Stimulated activated naive CD8-positive, alpha-beta T cell treated with anti-CD3 and anti-CD28 coated beads, Interleukin-15, Interleukin-2, amounts not matched to agents 100 ng/mL and 50 ng/mL, for 24 hours (primary cell): ENCODE results near the gene PI4KA.
"Not testable (repeated sequence)": the region's sequence is repeated elsewhere in the genome, so short reads cannot be mapped to it uniquely, and the experiment has no call there.

ENCODE experiments used
- H3K27ac Mint-ChIP-seq: one replicate; pipeline ENCODE4 v1.8.0; 2021; ENCODE audit warnings: mild to moderate bottlenecking, mixed read lengths
- H3K27me3 Mint-ChIP-seq: one replicate; pipeline ENCODE4 v1.8.0; 2021; ENCODE audit warnings: mixed read lengths
- H3K36me3 Mint-ChIP-seq: one replicate; pipeline ENCODE4 v1.8.0; 2021; ENCODE audit warnings: low read depth, mixed read lengths
- H3K4me1 Mint-ChIP-seq: one replicate; pipeline ENCODE4 v1.8.0; 2021; ENCODE audit warnings: low read depth, mixed read lengths
- H3K4me3 Mint-ChIP-seq: one replicate; pipeline ENCODE4 v1.8.0; 2021; ENCODE audit warnings: mild to moderate bottlenecking, mixed read lengths
- H3K9me3 Mint-ChIP-seq: one replicate; pipeline ENCODE4 v1.8.0; 2021; ENCODE audit warnings: mixed read lengths

The PI4KA gene

GRCh38 chr22:20858615-20859416 lies at the start of gene PI4KA, which contains the start of gene SNAP29:
Gene PI4KA (minus strand): TSS chr22:20858811. CDS start chr22:20858725, 86 bp downstream.
Gene SNAP29 (plus strand): TSS chr22:20859007. CDS start chr22:20859111, 104 bp downstream.
- peak within 1 kb of the TSS; percentile 88 for H3K4me3 Mint-ChIP-seq
- peak within 1 kb of the TSS; percentile 77 for H3K27ac Mint-ChIP-seq
- H3K9me3 Mint-ChIP-seq = no peaks in the 10 kb centered on the region
- H3K36me3 Mint-ChIP-seq = peaks cover 8% of the 10 kb centered on the region
- peaks cover 55% of the 10 kb centered on the region for H3K4me1 Mint-ChIP-seq
- no peaks in the 10 kb centered on the region for H3K27me3 Mint-ChIP-seq

DNA sequence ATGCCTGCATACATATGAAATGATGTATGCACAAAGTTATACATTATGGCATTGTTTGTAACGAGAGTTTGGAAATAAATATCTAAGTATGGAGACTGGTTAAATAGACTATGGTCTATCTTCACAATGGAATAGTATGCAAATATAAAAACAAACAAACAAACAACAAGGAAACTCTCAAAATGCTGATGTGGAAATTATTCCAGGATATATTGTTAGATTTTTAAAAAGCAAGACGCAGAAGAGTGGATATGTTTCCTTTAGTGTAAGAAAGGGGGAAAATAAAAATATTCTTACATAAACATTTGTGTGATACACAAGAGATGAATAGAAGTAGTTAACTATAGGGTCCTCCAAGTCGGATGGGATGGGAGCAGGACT lies 47.8 kb upstream of the PI4KA start:
- peaks cover 7% of the 10 kb centered on the region for H3K4me1 Mint-ChIP-seq
- H3K4me3 Mint-ChIP-seq = no peak overlapping the region
- peaks cover 5% of the 10 kb centered on the region for H3K27me3 Mint-ChIP-seq
- H3K36me3 Mint-ChIP-seq = no peaks in the 10 kb centered on the region
- H3K9me3 Mint-ChIP-seq = no peaks in the 10 kb centered on the region
- no peak overlapping the region for H3K27ac Mint-ChIP-seq

- Mint-ChIP-seq H3K4me1 (peaks cover 7% of the 10 kb centered on the region), H3K27me3 (peaks cover 5% of the 10 kb centered on the region), H3K27ac (no peak overlapping the region), H3K9me3 (no peaks in the 10 kb centered on the region), H3K4me3 (no peak overlapping the region), H3K36me3 (no peaks in the 10 kb centered on the region)
Measured at GRCh38 chr22:20905415-20906386, 47.1 kb upstream of the PI4KA start.

DNA sequence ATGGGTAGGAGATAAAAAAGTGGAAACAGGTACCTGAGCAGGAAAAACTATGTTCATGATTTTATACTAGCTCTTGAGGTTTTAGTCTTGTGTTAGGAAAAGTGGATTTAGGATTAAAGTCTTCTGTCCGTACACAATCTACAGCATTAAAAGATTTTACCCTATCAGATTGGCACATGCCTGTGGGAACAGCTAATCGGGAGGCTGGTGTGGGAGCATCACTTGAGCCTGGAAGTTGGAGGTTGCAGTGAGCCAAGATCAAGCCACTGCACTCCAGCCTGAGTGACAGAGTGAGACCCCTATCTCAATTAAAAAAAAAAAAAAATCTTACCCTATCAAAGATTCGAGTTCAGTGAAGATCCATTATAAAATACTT lies 46.4 kb upstream of the PI4KA start:
- Mint-ChIP-seq H3K27ac (no peak overlapping the region), H3K9me3 (no peaks in the 10 kb centered on the region), H3K4me1 (peaks cover 1% of the 10 kb centered on the region), H3K4me3 (no peak overlapping the region), H3K27me3 (peaks cover 5% of the 10 kb centered on the region), H3K36me3 (no peaks in the 10 kb centered on the region)

GRCh38 chr22:20904008-20904979 lies 45.7 kb upstream of the PI4KA start:
- no peaks in the 10 kb centered on the region for H3K9me3 Mint-ChIP-seq

GRCh38 chr22:20903093-20903492 lies 44.5 kb upstream of the PI4KA start:
- H3K9me3 Mint-ChIP-seq = no peaks in the 10 kb centered on the region
- H3K27ac Mint-ChIP-seq = no peak overlapping the region
- H3K27me3 Mint-ChIP-seq = peaks cover 5% of the 10 kb centered on the region
- no peaks in the 10 kb centered on the region for H3K36me3 Mint-ChIP-seq
- no peaks in the 10 kb centered on the region for H3K4me1 Mint-ChIP-seq
- H3K4me3 Mint-ChIP-seq = no peak overlapping the region

More at GRCh38 chr22:20904008-20904979, 45.7 kb upstream of the PI4KA start:
- Mint-ChIP-seq H3K4me1 (no peaks in the 10 kb centered on the region), H3K4me3 (no peak overlapping the region), H3K36me3 (no peaks in the 10 kb centered on the region), H3K27me3 (peaks cover 5% of the 10 kb centered on the region), H3K27ac (no peak overlapping the region)

DNA sequence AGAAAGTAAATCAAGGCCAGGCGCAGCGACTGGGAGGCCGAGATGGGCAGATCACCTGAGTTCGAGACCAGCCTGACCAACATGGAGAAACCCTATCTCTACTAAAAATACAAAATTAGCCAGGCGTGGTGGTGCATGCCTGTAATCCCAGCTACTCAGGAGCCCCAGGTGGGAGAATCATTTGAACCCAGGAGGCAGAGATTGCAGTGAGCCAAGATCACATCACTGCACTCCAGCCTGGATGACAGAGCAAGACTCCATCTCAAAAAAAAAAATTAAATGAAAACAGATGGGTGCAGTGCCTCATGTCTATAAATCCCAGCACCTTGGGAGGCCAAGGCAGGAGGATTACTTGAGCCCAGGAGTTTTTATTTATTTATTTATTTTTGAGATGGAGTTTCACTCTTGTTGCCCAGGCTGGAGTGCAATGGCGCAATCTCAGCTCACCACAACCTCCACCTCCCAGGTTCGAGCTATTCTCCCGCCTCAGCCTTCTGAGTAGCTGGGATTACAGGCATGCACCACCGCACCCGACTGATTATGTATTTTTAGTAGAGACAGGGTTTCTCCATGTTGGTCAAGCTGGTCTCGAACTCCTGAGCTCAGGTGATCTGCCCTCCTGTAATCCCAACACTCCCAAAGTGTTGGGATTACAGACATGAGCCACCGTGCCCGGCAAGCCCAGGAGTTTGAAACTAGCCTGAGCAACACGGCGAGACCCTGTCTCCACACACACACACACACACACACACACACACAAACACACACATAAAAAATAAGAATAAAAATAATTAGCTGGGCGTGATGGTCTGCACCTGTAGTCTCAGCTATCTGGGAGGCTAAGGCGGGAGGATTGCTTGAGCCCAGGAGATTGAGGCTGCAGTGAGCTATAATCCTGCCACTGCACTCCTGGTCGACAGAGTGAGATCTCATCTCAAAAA lies 42.8 kb upstream of the PI4KA start:
- not testable (repeated sequence) for H3K27me3 Mint-ChIP-seq, H3K9me3 Mint-ChIP-seq, H3K36me3 Mint-ChIP-seq, H3K27ac Mint-ChIP-seq, H3K4me3 Mint-ChIP-seq, H3K4me1 Mint-ChIP-seq

GRCh38 chr22:20899827-20900423 lies 41.3 kb upstream of the PI4KA start:
- peaks cover under 1% of the 10 kb centered on the region for H3K27me3 Mint-ChIP-seq
- no peak overlapping the region for H3K27ac Mint-ChIP-seq
- H3K4me3 Mint-ChIP-seq = no peak overlapping the region
- no peaks in the 10 kb centered on the region for H3K9me3 Mint-ChIP-seq
- H3K4me1 Mint-ChIP-seq = no peaks in the 10 kb centered on the region
- H3K36me3 Mint-ChIP-seq = no peaks in the 10 kb centered on the region

- not testable (repeated sequence) for H3K4me3 Mint-ChIP-seq, H3K36me3 Mint-ChIP-seq, H3K27me3 Mint-ChIP-seq, H3K9me3 Mint-ChIP-seq, H3K4me1 Mint-ChIP-seq, H3K27ac Mint-ChIP-seq
Measured at GRCh38 chr22:20897737-20898136, 39.1 kb upstream of the PI4KA start.

- Mint-ChIP-seq H3K4me1 (no peaks in the 10 kb centered on the region), H3K36me3 (peaks cover 16% of the 10 kb centered on the region), H3K27me3 (no peaks in the 10 kb centered on the region), H3K27ac (no peak overlapping the region), H3K4me3 (no peak overlapping the region), H3K9me3 (no peaks in the 10 kb centered on the region)
Measured at GRCh38 chr22:20890975-20891374, 32.4 kb upstream of the PI4KA start.

GRCh38 chr22:20889904-20890540 lies 31.4 kb upstream of the PI4KA start:
- peaks cover 16% of the 10 kb centered on the region for H3K36me3 Mint-ChIP-seq
- H3K27me3 Mint-ChIP-seq = no peaks in the 10 kb centered on the region
- no peak overlapping the region for H3K27ac Mint-ChIP-seq
- H3K4me3 Mint-ChIP-seq = no peak overlapping the region
- H3K4me1 Mint-ChIP-seq = no peaks in the 10 kb centered on the region
- no peaks in the 10 kb centered on the region for H3K9me3 Mint-ChIP-seq

DNA sequence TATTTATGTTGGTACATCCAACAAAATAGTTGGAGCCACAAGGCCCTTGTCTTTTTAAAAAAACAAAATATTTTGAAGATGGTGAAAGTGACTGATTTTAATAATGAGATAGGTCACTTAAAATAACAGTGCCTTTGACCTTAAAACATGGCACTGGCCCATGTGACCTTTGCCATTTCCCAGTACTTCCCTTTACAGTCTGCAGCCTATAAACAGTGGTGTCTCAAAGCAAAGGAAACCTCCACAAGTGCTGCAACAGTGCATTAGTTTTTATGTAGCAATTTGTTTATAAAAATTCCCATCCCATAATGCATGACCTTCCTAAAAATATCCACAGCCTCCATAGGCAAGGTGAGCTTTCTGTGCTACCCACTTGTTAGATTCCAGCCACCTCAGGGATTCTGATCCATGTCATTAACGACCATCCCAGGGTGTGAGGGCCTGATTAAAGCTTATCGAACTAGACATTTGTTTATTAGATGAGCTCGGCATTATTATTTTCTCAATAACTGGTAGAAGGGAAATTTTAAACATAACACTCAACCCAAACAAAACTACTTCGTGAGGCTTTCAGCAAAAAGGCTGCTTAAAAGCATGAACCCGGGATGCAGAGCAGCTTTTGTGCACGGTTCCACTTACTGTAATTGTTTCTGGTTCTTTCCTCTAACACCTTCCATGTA lies 30.6 kb upstream of the PI4KA start:
- H3K27me3 Mint-ChIP-seq = no peaks in the 10 kb centered on the region

More for the DNA sequence above, 30.6 kb upstream of the PI4KA start:
- Mint-ChIP-seq H3K36me3 (peaks cover 20% of the 10 kb centered on the region), H3K9me3 (no peaks in the 10 kb centered on the region), H3K4me3 (no peak overlapping the region), H3K27ac (no peak overlapping the region), H3K4me1 (no peaks in the 10 kb centered on the region)
